HEK293T (cell line): Measurements from ENCODE around the gene HDAC9.

ENCODE experiments used
- CTCF ChIA-PET: fragments of 350-600 bp; formaldehyde crosslinking; extraction: SDS; loops from one replicate; lab custom pipeline; 2021; ENCODE audit warnings: antibody characterized with exemption, inconsistent platforms; lab: Yijun Ruan, JAX
- POLR2A ChIA-PET: fragments of 350-600 bp; formaldehyde crosslinking; extraction: SDS; loops from one replicate; lab custom pipeline; 2020; ENCODE audit warnings: antibody characterized with exemption, inconsistent platforms; lab: Yijun Ruan, JAX
- DNase-seq: peaks from one replicate; pipeline ENCODE4 v3.0.0; 2012; ENCODE audit warnings: mixed read lengths; ENCODE audit errors: extremely low spot score
- ARNT ChIP-seq: fragments of 450-650 bp; IDR thresholded peaks from 2 replicates; pipeline ENCODE4 v1.6.1; 2017; ENCODE audit warnings: mild to moderate bottlenecking
- BHLHE40 ChIP-seq: fragments of 450-650 bp; IDR thresholded peaks from 2 replicates; pipeline ENCODE4 v1.6.1; 2016; ENCODE audit warnings: mild to moderate bottlenecking, moderate library complexity, borderline replicate concordance
- CTBP1 ChIP-seq: fragments of 450-650 bp; IDR thresholded peaks from 2 replicates; pipeline ENCODE4 v1.6.1; 2016; ENCODE audit warnings: borderline replicate concordance
- ELF4 ChIP-seq: fragments of 450-650 bp; IDR thresholded peaks from 2 replicates; pipeline ENCODE4 v1.6.1; 2017; ENCODE audit warnings: antibody characterized with exemption
- FOXA1 ChIP-seq: fragments of 450-650 bp; IDR thresholded peaks from 2 replicates; pipeline ENCODE4 v1.6.1; 2016; ENCODE audit warnings: mild to moderate bottlenecking
- FOXK2 ChIP-seq: fragments of 450-650 bp; IDR thresholded peaks from 2 replicates; pipeline ENCODE4 v1.6.1; 2016; ENCODE audit warnings: mild to moderate bottlenecking
- FOXM1 ChIP-seq: fragments of 450-650 bp; IDR thresholded peaks from 2 replicates; pipeline ENCODE4 v1.6.1; 2017; ENCODE audit warnings: mild to moderate bottlenecking, borderline replicate concordance
- HDGF ChIP-seq: fragments of 450-650 bp; IDR thresholded peaks from 2 replicates; pipeline ENCODE4 v1.6.1; 2017; ENCODE audit warnings: antibody characterized with exemption, borderline replicate concordance
- L3MBTL2 ChIP-seq: fragments of 450-650 bp; conservative IDR thresholded peaks from 2 replicates; pipeline ENCODE4 v1.6.1; 2016; ENCODE audit warnings: mild to moderate bottlenecking
- LEF1 ChIP-seq: fragments of 450-650 bp; IDR thresholded peaks from 2 replicates; pipeline ENCODE4 v1.6.1; 2017; ENCODE audit warnings: mild to moderate bottlenecking, borderline replicate concordance
- NFRKB ChIP-seq: fragments of 450-650 bp; IDR thresholded peaks from 2 replicates; pipeline ENCODE4 v1.6.1; 2016; ENCODE audit warnings: mild to moderate bottlenecking, moderate library complexity
- PKNOX1 ChIP-seq: fragments of 450-650 bp; IDR thresholded peaks from 2 replicates; pipeline ENCODE4 v1.6.1; 2016
- SP1 ChIP-seq: fragments of 450-650 bp; IDR thresholded peaks from 2 replicates; pipeline ENCODE4 v1.6.1; 2017
- SUZ12 ChIP-seq: fragments of 450-650 bp; IDR thresholded peaks from 2 replicates; pipeline ENCODE4 v1.6.1; 2016; ENCODE audit warnings: mild to moderate bottlenecking
- TARDBP ChIP-seq: fragments of 450-650 bp; IDR thresholded peaks from 2 replicates; pipeline ENCODE4 v1.6.1; 2016
- ZNF384 ChIP-seq: fragments of 450-650 bp; IDR thresholded peaks from 2 replicates; pipeline ENCODE4 v1.6.1; 2016

HDAC9 gene

GRCh38 chr7:18694911-18695310 is 199.4 kb downstream of the HDAC9 start:
- no peak for TF ChIP-seq BHLHE40
- no peak for TF ChIP-seq NFRKB
- no peak for TF ChIP-seq FOXM1
- no peak for TF ChIP-seq HDGF
- TF ChIP-seq ARNT = no peak
- no peak for TF ChIP-seq ELF4
- TF ChIP-seq TARDBP = no peak
- TF ChIP-seq FOXA1 = no peak
- TF ChIP-seq SUZ12 = no peak
- TF ChIP-seq ZNF384 = no peak
- TF ChIP-seq L3MBTL2 = no peak
- TF ChIP-seq LEF1 = no peak
- no peak for TF ChIP-seq FOXK2
- DNase-seq = no peak
- ChIA-PET POLR2A (no interaction called here), CTCF (no interaction called here)

GRCh38 chr7:18698258-18698734 is 202.7 kb downstream of the HDAC9 start:
- POLR2A ChIA-PET = no interaction called here
- CTCF ChIA-PET = no interaction called here
- DNase-seq = no peak
- no peak for TF ChIP-seq FOXM1

- DNase-seq = no peak
- CTCF ChIA-PET = no interaction called here
- POLR2A ChIA-PET = no interaction called here
- no peak for TF ChIP-seq ELF4
- no peak for TF ChIP-seq BHLHE40
- no peak for TF ChIP-seq SUZ12
- TF ChIP-seq FOXA1 = no peak
- TF ChIP-seq HDGF = no peak
- TF ChIP-seq L3MBTL2 = no peak
- no peak for TF ChIP-seq LEF1
- TF ChIP-seq FOXK2 = no peak
- TF ChIP-seq ARNT = no peak
- TF ChIP-seq ZNF384 = no peak
- no peak for TF ChIP-seq FOXM1
- no peak for TF ChIP-seq SP1
- TF ChIP-seq CTBP1 = no peak
- no peak for TF ChIP-seq NFRKB
Observed at GRCh38 chr7:18700147-18700546, 204.6 kb downstream of the HDAC9 start.

GRCh38 chr7:18702071-18702829 is 206.7 kb downstream of the HDAC9 start:
- CTCF ChIA-PET = no interaction called here
- POLR2A ChIA-PET = no interaction called here
- DNase-seq = no peak
- TF ChIP-seq SUZ12 (no peak), ARNT (no peak)

- CTCF ChIA-PET = no interaction called here
- POLR2A ChIA-PET = no interaction called here
- TF ChIP-seq LEF1 = no peak
- no peak for TF ChIP-seq ARNT
- TF ChIP-seq FOXK2 = no peak
- TF ChIP-seq FOXM1 = no peak
- TF ChIP-seq CTBP1 = no peak
- no peak for TF ChIP-seq HDGF
- no peak for TF ChIP-seq PKNOX1
- TF ChIP-seq BHLHE40 = no peak
- TF ChIP-seq NFRKB = no peak
- TF ChIP-seq TARDBP = no peak
- no peak for TF ChIP-seq FOXA1
- no peak for TF ChIP-seq SP1
- TF ChIP-seq ELF4 = no peak
- no peak for TF ChIP-seq SUZ12
- DNase-seq = no peak
Observed at GRCh38 chr7:18703685-18704084, 208.1 kb downstream of the HDAC9 start.

GRCh38 chr7:18706670-18707069 is 211.1 kb downstream of the HDAC9 start:
- DNase-seq = no peak
- ChIA-PET CTCF (interaction anchor here (0.6 kb wide), 1 partner anchor 785 kb away, joined by 4 read pairs; no protein-coding TSS in a partner anchor), POLR2A (no interaction called here)
- TF ChIP-seq BHLHE40 (no peak), NFRKB (no peak), ZNF384 (no peak), PKNOX1 (peak; percentile 51; the same call in 1 of the 2 replicates)

- no peak for DNase-seq
- ChIA-PET POLR2A (no interaction called here), CTCF (no interaction called here)
- no peak for TF ChIP-seq ARNT
- no peak for TF ChIP-seq NFRKB
- TF ChIP-seq FOXM1 = no peak
- no peak for TF ChIP-seq FOXA1
- TF ChIP-seq ELF4 = no peak
- TF ChIP-seq PKNOX1 = no peak
- no peak for TF ChIP-seq CTBP1
- no peak for TF ChIP-seq HDGF
- no peak for TF ChIP-seq SP1
- TF ChIP-seq SUZ12 = no peak
- no peak for TF ChIP-seq LEF1
- TF ChIP-seq FOXK2 = no peak
Observed at GRCh38 chr7:18708204-18708603, 212.7 kb downstream of the HDAC9 start.
